Ramos (cell line): ENCODE measurements around the gene TMEM132E.

Experiments used
- in situ Hi-C: fragments of 300-500 bp; cut with MboI; formaldehyde crosslinking; loops from one replicate; pipeline ENCODE4 v1.14.3; 2022; ENCODE audit warnings: low sequenced_read_pairs; ENCODE audit not compliant: unreplicated experiment

Gene TMEM132E

DNA sequence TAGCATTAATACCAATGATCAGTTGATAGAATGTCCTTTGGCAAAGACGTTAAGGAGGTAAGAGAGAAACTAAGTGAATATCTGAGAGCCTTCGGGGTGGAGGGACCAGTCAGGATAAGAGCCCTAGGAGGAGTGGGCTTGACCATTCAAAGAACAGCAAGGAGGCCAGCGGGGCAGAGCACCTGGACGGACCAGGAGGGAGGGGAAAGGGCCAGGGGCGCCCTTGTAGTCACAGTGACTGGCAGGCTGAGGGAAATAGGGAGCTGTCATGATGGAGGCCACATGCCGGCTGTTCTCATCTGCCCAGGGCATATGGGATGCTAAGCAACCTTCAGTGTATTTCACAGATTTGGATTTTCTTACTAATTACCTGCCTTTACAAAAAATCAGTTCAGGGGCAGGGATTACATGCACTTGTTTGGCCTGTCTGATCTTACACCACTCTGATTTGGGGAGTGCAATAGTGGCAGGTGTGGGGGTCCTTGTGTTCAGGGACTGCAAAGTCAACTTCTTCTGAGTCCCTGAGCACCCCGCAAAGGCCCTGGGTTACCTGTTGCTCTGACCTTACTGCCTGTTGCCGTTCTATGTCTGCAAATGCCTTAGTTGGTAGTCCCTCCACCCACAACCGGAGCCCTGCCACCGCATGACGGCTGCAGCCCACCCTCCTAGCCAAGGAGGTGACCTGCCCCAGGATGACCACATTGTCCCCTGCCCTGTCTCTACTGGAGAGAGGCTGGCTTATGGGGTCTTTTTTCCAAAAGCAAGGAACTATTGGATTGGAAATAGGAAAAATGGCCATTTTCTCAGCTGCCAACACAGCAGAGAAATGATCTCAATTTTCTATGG is 10.0 kb downstream of the TMEM132E start:
- in situ Hi-C loops, result no loop called here

DNA sequence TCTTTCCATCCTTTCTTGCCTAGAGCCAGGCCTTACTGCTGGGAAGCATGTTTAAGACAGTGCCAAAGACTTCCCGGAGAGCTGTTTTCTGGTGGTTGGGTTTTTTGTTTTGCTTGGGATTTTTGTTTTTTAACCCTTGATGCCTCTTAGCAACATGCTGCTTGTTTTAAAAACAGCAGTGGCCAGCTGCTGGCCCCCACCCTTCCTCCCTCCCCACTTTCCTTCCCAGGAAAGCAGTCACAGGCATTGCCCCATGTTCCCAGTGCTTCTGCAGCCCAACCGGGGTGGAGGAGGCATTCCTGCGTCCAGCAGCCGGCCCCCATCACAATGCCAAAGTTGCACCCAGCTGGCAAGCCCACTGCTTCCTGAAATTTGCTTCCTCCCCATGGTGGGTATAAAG is 12.6 kb downstream of the TMEM132E start:
- in situ Hi-C loops, result no loop called here

DNA sequence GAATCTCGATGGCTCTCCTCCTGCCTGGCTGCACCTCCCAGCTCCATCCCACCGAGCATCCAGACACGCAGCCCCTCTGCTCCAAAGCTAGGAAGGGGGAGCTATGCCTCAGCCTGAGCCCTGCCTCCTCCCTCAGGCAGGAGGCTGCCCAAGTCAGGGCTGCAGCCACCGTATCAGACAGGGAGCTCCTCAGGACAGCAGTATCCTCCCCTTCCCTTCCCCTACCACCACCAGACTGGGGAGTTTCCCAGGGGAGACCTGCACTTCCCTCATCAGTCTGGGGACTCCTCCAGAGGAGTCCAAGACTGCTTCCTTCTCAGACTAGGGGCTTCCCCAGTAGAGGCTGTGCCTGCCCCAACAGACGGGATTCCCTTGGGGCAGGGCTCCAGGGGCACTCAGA is 17.5 kb downstream of the TMEM132E start:
- in situ Hi-C loops, result no loop called here

- in situ Hi-C loops, result no loop called here
Observed at GRCh38 chr17:34598161-34598776, 18.9 kb downstream of the TMEM132E start.

- in situ Hi-C loops, result no loop called here
Observed at GRCh38 chr17:34601416-34601815, 22.0 kb downstream of the TMEM132E start.

GRCh38 chr17:34603974-34604373 is 24.6 kb downstream of the TMEM132E start:
- in situ Hi-C loops, result no loop called here

- in situ Hi-C loops, result no loop called here
Observed at GRCh38 chr17:34606763-34607162, 27.4 kb downstream of the TMEM132E start.

DNA sequence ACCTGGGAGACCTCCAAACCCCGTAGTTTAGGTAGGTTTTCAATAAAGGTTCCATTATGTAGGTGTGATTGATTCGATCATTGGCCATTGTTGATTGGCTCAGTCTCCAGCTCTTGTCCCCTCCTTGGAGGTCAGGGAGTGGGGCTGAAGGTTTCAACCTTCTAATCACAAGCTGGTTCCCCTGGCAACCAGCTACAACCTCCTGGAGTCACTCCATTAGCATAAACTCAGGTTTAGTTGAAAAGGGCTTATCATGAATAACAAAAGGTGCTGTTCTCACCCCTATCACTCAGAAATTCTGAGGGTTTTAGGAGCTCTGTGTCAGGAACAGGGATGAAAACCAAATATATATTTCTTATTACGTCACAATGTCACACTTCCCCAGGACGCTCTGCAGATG is 28.5 kb downstream of the TMEM132E start:
- in situ Hi-C loops, result no loop called here

GRCh38 chr17:34609210-34609609 is 29.8 kb downstream of the TMEM132E start:
- in situ Hi-C loops, result no loop called here

- in situ Hi-C loops, result no loop called here
Observed at GRCh38 chr17:34610039-34610438, 30.7 kb downstream of the TMEM132E start.

- in situ Hi-C loops, result no loop called here
Observed at GRCh38 chr17:34610506-34610905, 31.1 kb downstream of the TMEM132E start.

GRCh38 chr17:34613064-34614019 is 34.0 kb downstream of the TMEM132E start:
- in situ Hi-C loops, result no loop called here

DNA sequence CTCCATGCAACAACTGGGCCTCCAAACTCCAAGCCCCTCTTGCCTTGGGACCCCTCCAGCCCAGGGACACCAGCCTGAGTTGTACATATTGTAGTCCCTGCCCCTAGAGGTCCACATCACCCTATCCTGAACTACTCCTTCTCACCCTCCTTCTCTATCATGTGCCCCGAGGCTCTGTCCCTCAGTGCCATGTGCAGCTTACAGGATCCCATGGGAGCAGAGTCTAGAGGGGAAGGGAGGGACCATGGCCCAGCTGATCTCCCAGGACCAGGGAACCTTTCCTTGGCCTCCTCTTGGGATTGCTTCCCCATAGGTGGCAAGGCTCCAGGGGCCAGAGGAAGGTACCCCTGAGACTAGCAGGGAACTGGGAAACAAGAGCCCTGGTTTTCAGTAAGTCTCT is 35.3 kb downstream of the TMEM132E start:
- in situ Hi-C loops, result no loop called here

GRCh38 chr17:34615326-34615725 is 35.9 kb downstream of the TMEM132E start:
- in situ Hi-C loops, result no loop called here

- in situ Hi-C loops, result no loop called here
Observed at GRCh38 chr17:34616148-34616547, 36.8 kb downstream of the TMEM132E start.

DNA sequence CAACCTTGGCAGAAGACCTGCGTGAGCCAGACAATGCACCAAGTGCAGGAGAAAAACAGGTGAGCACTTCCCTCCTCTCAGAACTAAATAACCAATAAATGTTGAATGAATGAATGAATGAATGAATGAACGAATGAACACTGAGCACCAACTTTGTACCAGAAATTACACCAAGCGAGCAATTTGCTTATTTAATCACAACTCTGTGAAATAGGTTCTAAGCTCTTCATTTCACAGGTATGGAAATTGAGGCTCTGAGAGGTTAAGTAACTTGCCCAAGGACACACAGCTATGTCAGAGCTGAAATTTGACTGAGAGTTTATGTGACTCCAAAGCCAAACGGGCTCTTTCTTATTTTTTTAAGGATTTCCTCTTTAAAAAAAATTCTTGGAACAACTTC is 38.0 kb downstream of the TMEM132E start:
- in situ Hi-C loops, result no loop called here

GRCh38 chr17:34619687-34620217 is 40.4 kb downstream of the TMEM132E start:
- in situ Hi-C loops, result no loop called here

DNA sequence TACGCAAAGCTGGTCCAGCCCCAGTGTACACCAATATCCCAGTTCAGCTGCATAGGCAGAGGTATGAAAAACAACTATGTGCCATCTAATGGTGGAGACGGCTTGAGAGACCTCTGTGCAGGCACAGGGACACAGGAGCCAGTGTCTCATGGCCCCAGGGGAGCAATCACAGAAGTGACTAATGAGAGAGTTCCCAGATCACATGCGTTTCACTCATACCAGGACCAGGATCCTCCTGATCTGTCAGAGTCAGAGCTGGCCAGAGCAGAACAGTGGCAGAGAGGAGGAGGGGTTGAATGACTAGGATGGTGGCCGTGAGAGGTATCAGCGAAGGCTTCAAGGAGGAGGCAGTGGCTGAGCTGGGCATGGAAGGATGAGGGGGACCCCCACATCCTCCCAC is 41.1 kb downstream of the TMEM132E start:
- in situ Hi-C loops, result no loop called here

DNA sequence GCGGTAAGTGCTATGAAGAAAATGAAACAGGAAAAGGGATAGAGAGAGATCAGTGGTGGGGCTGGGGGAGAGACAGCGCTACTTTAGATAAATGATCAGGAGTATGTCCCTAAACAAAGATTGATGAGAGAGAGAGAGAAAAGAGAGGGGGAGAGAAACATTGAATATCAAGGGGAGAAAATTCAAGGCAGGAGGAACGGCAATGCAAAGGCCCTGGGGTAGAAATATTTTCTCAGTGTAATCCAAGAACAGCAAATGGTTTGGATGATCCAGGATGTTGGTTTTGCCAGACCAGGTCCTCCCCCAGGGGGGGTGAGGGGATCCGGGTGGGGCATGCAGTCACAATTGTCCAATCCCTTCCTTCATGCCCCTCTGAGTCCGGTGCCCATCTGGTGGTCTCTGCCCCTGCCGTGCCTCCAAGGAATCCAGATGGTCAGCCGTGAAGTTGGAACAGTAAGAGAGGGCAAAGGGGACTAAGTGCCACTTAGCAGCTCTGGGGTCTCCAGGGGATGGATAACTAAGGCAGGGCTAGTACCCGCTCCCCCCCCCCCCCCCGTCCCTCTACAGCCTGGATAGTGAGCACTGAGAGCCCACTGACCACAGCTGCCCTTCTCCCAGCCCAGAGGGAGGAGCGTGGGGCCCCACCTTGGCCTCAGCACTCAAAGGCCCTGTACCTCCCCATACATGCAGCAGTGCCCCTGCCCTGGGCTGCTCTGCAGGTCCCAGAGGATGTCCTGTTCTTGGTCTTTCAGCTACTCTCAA is 43.7 kb downstream of the TMEM132E start:
- in situ Hi-C loops, result no loop called here
